HepG2 (cell line): ENCODE data around the gene ST6GALNAC4. TPM values are rescaled to one million over a fixed set of nuclear protein-coding genes. Genes with fewer than 3 reads are reported as not detected.

Source experiments
- ATAC-seq: fragments of 200-7000 bp; cut with Tn5 transposase; 3 replicates; pipeline ENCODE4 v1.9.1; 2020; ENCODE audit warnings: mild to moderate bottlenecking, moderate library complexity
- BruUV-seq: library from RNA; stranded (reverse); fragments of 400-500 nt; replicated peaks from 2 replicates; lab custom pipeline; 2021; lab: Mats Ljungman, UMichigan
- CTCF ChIA-PET: fragments of 300-600 bp; formaldehyde crosslinking; extraction: SDS; loops from one replicate; lab custom pipeline; 2021; ENCODE audit warnings: low total read pairs, inconsistent platforms, low intra/inter-chr PET ratio; lab: Yijun Ruan, JAX
- POLR2A ChIA-PET: fragments of 350-600 bp; sonication (Branson Sonifier 250); formaldehyde crosslinking; loops from one replicate; lab custom pipeline; 2020; ENCODE audit warnings: antibody characterized with exemption, inconsistent platforms; lab: Yijun Ruan, JAX
- DNase-seq: peaks from one replicate; pipeline ENCODE4 v3.0.0-alpha.2; 2015; ENCODE audit warnings: low spot score
- FAIRE-seq: peaks from 3 replicates; lab custom pipeline; 2011; peaks lifted over from hg19 to GRCh38; lab: Jason Lieb, UNC
- H2AFZ ChIP-seq: one replicate; pipeline ENCODE4 v1.6.1; 2011; ENCODE audit warnings: low read length, inconsistent platforms
- H3K27ac ChIP-seq: fragments of 300-600 bp; 3 replicates; pipeline ENCODE4 v1.8.0; 2011; ENCODE audit warnings: mixed run types, mild to moderate bottlenecking, mixed read lengths, low read length, inconsistent platforms; ENCODE audit not compliant: insufficient read depth; ENCODE audit errors: extremely low read length
- H3K27me3 ChIP-seq, 2 experiments: fragments of 200-600 bp in 1 of 2; 2 replicates in 1 of 2; 3 replicates in 1 of 2; pipeline versions ENCODE4 v1.6.0 to v1.8.0; 2011; ENCODE audit warnings: low read length in 2 of 2, mild to moderate bottlenecking in 2 of 2, moderate library complexity in 2 of 2, inconsistent platforms in 1 of 2; ENCODE audit not compliant: insufficient read depth in 2 of 2, control insufficient read depth in 1 of 2
- H3K36me3 ChIP-seq, 2 experiments: fragments of 200-600 bp in 1 of 2; replicated peaks in 1 of 2; 2 replicates in 1 of 2; 3 replicates in 1 of 2; pipeline versions ENCODE4 v1.5.1 to v1.8.0; 2011; ENCODE audit warnings: low read length in 2 of 2, inconsistent platforms in 1 of 2; ENCODE audit not compliant: insufficient read depth in 2 of 2, control insufficient read depth in 1 of 2
- H3K4me1 ChIP-seq: 2 replicates; pipeline ENCODE4 v1.5.1; 2012; ENCODE audit warnings: low read length, inconsistent platforms; ENCODE audit not compliant: insufficient read depth
- H3K4me2 ChIP-seq: 2 replicates; pipeline ENCODE4 v1.6.0; 2011; ENCODE audit warnings: low read depth, low read length, inconsistent platforms
- H3K4me3 ChIP-seq, 3 experiments: fragments of 200-600 bp in 1 of 3; sonication (generic), shearing (Covaris generic) in 1 of 3; replicated peaks in 1 of 3; 2 replicates each; pipeline ENCODE4 v1.5.1; 2011 to 2016; ENCODE audit warnings: low read length in 3 of 3, inconsistent platforms in 2 of 3, low read depth in 2 of 3, mild to moderate bottlenecking in 2 of 3, control low read depth in 1 of 3, mixed read lengths in 1 of 3; ENCODE audit not compliant: insufficient read depth in 1 of 3
- H3K79me2 ChIP-seq: one replicate; pipeline ENCODE4 v1.6.1; 2011; ENCODE audit warnings: low read length, inconsistent platforms; ENCODE audit not compliant: insufficient read depth
- H3K9ac ChIP-seq: 2 replicates; pipeline ENCODE4 v1.6.0; 2011; ENCODE audit warnings: mild to moderate bottlenecking, low read depth, low read length, inconsistent platforms; ENCODE audit not compliant: insufficient read depth
- H3K9me3 ChIP-seq: 2 replicates; pipeline ENCODE4 v1.5.1; 2012; ENCODE audit warnings: mild to moderate bottlenecking, low read length
- H4K20me1 ChIP-seq: 2 replicates; pipeline ENCODE4 v1.6.0; 2011; ENCODE audit warnings: inconsistent platforms, mild to moderate bottlenecking, low read length, moderate library complexity; ENCODE audit not compliant: insufficient read depth
- AGO2 ChIP-seq: fragments of 200-400 bp; formaldehyde crosslinking; optimal IDR thresholded peaks from 2 replicates; pipeline ENCODE3; 2017; ENCODE audit warnings: mild to moderate bottlenecking, low read depth, low read length, moderate library complexity
- ASH2L ChIP-seq: fragments of 300-600, 200-600 bp; sonication (generic); IDR thresholded peaks from 2 replicates; pipeline ENCODE4 v1.7.0; 2017; ENCODE audit warnings: low read depth, mild to moderate bottlenecking, moderate library complexity, mixed read lengths, low read length; ENCODE audit not compliant: insufficient read length
- CBX2 ChIP-seq, 2 experiments: fragments of 200-600 bp in 1 of 2; sonication (generic); formaldehyde crosslinking in 1 of 2; IDR thresholded peaks; 2 replicates each; pipeline versions ENCODE4 v1.7.0 to v1.8.1; 2018 to 2022; ENCODE audit warnings: low read depth in 2 of 2, low read length in 1 of 2, mild to moderate bottlenecking in 1 of 2, missing genetic modification reagents in 1 of 2
- ELF3 ChIP-seq: IDR thresholded peaks from 2 replicates; pipeline ENCODE4 v1.6.1; 2016; ENCODE audit warnings: missing genetic modification reagents, missing compliant biosample characterization
- HDAC1 ChIP-seq: sonication (generic); formaldehyde crosslinking; IDR thresholded peaks from 2 replicates; pipeline ENCODE4 v1.5.1; 2020; ENCODE audit warnings: mild to moderate bottlenecking, missing genetic modification reagents
- RBM22 ChIP-seq: fragments of 200-400 bp; formaldehyde crosslinking; optimal IDR thresholded peaks from 2 replicates; pipeline ENCODE3; 2017; ENCODE audit warnings: mild to moderate bottlenecking, low read length, moderate library complexity
- ZBTB26 ChIP-seq: IDR thresholded peaks from 2 replicates; pipeline ENCODE4 v1.6.1; 2016; ENCODE audit warnings: missing compliant biosample characterization, missing genetic modification reagents, borderline replicate concordance
- ZBTB8A ChIP-seq: sonication (generic); formaldehyde crosslinking; IDR thresholded peaks from 2 replicates; pipeline ENCODE4 v1.4.0; 2020; ENCODE audit warnings: mild to moderate bottlenecking, low read depth, missing genetic modification reagents, borderline replicate concordance
- ZNF337 ChIP-seq: sonication (generic); formaldehyde crosslinking; IDR thresholded peaks from 2 replicates; pipeline ENCODE4 v1.5.1; 2020; ENCODE audit warnings: missing genetic modification reagents, low read depth, mild to moderate bottlenecking, borderline replicate concordance
- ZNF569 ChIP-seq: sonication (generic); formaldehyde crosslinking; IDR thresholded peaks from 2 replicates; pipeline ENCODE4 v1.5.0; 2020; ENCODE audit warnings: mild to moderate bottlenecking, missing genetic modification reagents, moderate library complexity, borderline replicate concordance
- ZNF614 ChIP-seq: IDR thresholded peaks from 2 replicates; pipeline ENCODE4 v1.6.1; 2018; ENCODE audit warnings: missing biosample characterization, missing genetic modification reagents, inconsistent platforms, borderline replicate concordance
- ZNF720 ChIP-seq: sonication (generic); formaldehyde crosslinking; IDR thresholded peaks from 2 replicates; pipeline ENCODE4 v1.4.0; 2020; ENCODE audit warnings: missing genetic modification reagents
- ZNF775 ChIP-seq: sonication (generic); formaldehyde crosslinking; IDR thresholded peaks from 2 replicates; pipeline ENCODE4 v1.4.0; 2020; ENCODE audit warnings: missing genetic modification reagents, mild to moderate bottlenecking, moderate library complexity, borderline replicate concordance
- WGBS: methylation state at CpG from one replicate; pipeline ENCODE4 v1.1.6; 2017; ENCODE audit warnings: low lambda C conversion rate; 5-methylcytosine and 5-hydroxymethylcytosine counted together
- in situ Hi-C: cut with HindIII; loops from 2 replicates; pipeline ENCODE4 v1.10.0; 2017; ENCODE audit warnings: low pct_unique_long_range_greater_than_20kb; ENCODE audit not compliant: extremely low pct_ligation_motif_present
- intact Hi-C: fragments of 100-400 bp; cut with micrococcal nuclease; formaldehyde crosslinking; loops from one replicate; pipeline ENCODE4 v1.10.0; 2022; ENCODE audit not compliant: unreplicated experiment
- polyA plus RNA-seq, 8 experiments: library from polyadenylated mRNA; depleted of rRNA in 3 of 8; stranded (reverse) in 7 of 8; unstranded in 1 of 8; fragments of >200 nt; fragmentation: Illumina TruSeq in 4 of 8; extraction: Trizol in 4 of 8; gene quantifications; 2 replicates each; pipeline versions ENCODE4 v1.2.1 to v1.2.3, GENCODE V29; 2011 to 2016; ENCODE audit warnings: low read depth in 4 of 8, missing spikeins in 1 of 8, mixed read lengths in 1 of 8; ENCODE audit not compliant: insufficient read depth in 1 of 8
- total RNA-seq, 5 experiments: library from RNA; depleted of rRNA; stranded (reverse); fragments of >200 nt; fragmentation: Illumina TruSeq; extraction: Trizol; gene quantifications; 2 replicates each; pipeline ENCODE4 v1.2.3, GENCODE V29; 2016; ENCODE audit warnings: low read depth in 1 of 5
- TF ChIP-seq, protein P1 (sequence below): sonication (generic); formaldehyde crosslinking; IDR thresholded peaks from 2 replicates; pipeline ENCODE4 v1.4.0; 2020; ENCODE audit warnings: mild to moderate bottlenecking, missing genetic modification reagents

The ST6GALNAC4 gene
- total and polyA plus RNA-seq, 2 of the 13 experiments (the other 11 are each of a cell fraction or from before 2014, with no cell fraction given): 18.8 to 27.7 TPM

DNA sequence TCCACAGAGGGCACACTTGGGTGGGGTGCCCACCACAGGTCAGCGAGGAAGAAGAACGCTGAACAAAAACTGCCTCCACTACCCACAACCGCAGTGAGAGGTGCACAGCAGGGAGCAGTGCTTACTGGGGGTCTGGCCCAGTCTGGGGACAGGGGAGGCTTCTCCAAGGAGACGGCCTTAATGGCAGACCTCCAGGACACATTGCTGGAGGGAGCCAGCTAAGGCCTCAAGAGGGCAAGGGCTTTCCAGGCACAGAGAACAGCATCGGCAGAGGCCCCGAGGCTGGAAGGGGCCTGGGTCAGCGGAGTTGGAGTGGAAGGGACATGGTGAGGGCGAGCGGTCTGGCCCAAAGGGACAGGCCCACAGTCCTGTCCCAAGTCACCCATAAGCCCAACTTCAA lies 29.1 kb upstream of the ST6GALNAC4 start:
- ChIA-PET CTCF (no interaction called here), POLR2A (no interaction called here)
- H3K27ac ChIP-seq: peak overlapping the region; percentile 42
- peaks cover 70% of the 10 kb centered on the region for H3K4me1 ChIP-seq
- no TSS peak for BruUV-seq
- no peak for DNase-seq
- no peak overlapping the region for H2AFZ ChIP-seq
- peaks cover 44% of the 10 kb centered on the region for H3K79me2 ChIP-seq
- H3K9me3 ChIP-seq: no peaks in the 10 kb centered on the region
- no peak for ATAC-seq
- H3K36me3 ChIP-seq: peaks cover 21 to 58% of the 10 kb centered on the region in 2 experiments; a peak in 4 of 5 replicates
- no peaks in the 10 kb centered on the region; a peak in 1 of 5 replicates for H3K27me3 ChIP-seq
- in situ Hi-C loops: no loop called here
- WGBS: 98% methylated on average over 9 of the region's 9 CpGs
- peaks cover 7% of the 10 kb centered on the region for H4K20me1 ChIP-seq
- H3K4me2 ChIP-seq: no peak overlapping the region
- intact Hi-C loops: loop anchor here (10.0 kb wide), 1 partner anchor 169 kb away; no protein-coding TSS in a partner anchor
- H3K4me3 ChIP-seq: no peak overlapping the region
- TF ChIP-seq HDAC1 (CRISPR knock-in tag): no peak
- no peak for TF ChIP-seq ELF3 (CRISPR knock-in tag)
- no peak for TF ChIP-seq ZNF614 (CRISPR knock-in tag)
- no peak for TF ChIP-seq CBX2 (IDR thresholded peaks at IDR 0.05; ENCODE audit: low read depth, low read length)
- TF ChIP-seq CBX2 (CRISPR knock-in tag; IDR thresholded peaks at IDR 0.05; ENCODE audit: low read depth): no peak
- TF ChIP-seq ZNF720 (CRISPR knock-in tag): no peak
- TF ChIP-seq ZBTB8A (CRISPR knock-in tag): no peak
- TF ChIP-seq AGO2: peak; percentile 14
- no peak for TF ChIP-seq ZNF569 (CRISPR knock-in tag)
- no peak for TF ChIP-seq ZNF775 (CRISPR knock-in tag)
- no peak for TF ChIP-seq ZBTB26 (CRISPR knock-in tag)
- no peak for TF ChIP-seq ASH2L
- TF ChIP-seq ZNF337 (CRISPR knock-in tag): no peak
- TF ChIP-seq, protein P1, sequence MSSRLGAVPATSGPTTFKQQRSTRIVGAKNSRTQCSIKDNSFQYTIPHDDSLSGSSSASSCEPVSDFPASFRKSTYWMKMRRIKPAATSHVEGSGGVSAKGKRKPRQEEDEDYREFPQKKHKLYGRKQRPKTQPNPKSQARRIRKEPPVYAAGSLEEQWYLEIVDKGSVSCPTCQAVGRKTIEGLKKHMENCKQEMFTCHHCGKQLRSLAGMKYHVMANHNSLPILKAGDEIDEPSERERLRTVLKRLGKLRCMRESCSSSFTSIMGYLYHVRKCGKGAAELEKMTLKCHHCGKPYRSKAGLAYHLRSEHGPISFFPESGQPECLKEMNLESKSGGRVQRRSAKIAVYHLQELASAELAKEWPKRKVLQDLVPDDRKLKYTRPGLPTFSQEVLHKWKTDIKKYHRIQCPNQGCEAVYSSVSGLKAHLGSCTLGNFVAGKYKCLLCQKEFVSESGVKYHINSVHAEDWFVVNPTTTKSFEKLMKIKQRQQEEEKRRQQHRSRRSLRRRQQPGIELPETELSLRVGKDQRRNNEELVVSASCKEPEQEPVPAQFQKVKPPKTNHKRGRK (CRISPR knock-in tag): no peak
- peak; percentile 43 for TF ChIP-seq RBM22
- FAIRE-seq: no peak
- no peak overlapping the region for H3K9ac ChIP-seq
